ENCODE data around the gene TRPC3. TPM values are rescaled to one million over a fixed set of nuclear protein-coding genes. Genes with fewer than 3 reads are reported as not detected.
"Not testable (repeated sequence)": the region's sequence is repeated elsewhere in the genome, so short reads cannot be mapped to it uniquely, and the experiment has no call there.

The TRPC3 gene
- total RNA-seq, 1 donor: under 0.01 TPM

DNA sequence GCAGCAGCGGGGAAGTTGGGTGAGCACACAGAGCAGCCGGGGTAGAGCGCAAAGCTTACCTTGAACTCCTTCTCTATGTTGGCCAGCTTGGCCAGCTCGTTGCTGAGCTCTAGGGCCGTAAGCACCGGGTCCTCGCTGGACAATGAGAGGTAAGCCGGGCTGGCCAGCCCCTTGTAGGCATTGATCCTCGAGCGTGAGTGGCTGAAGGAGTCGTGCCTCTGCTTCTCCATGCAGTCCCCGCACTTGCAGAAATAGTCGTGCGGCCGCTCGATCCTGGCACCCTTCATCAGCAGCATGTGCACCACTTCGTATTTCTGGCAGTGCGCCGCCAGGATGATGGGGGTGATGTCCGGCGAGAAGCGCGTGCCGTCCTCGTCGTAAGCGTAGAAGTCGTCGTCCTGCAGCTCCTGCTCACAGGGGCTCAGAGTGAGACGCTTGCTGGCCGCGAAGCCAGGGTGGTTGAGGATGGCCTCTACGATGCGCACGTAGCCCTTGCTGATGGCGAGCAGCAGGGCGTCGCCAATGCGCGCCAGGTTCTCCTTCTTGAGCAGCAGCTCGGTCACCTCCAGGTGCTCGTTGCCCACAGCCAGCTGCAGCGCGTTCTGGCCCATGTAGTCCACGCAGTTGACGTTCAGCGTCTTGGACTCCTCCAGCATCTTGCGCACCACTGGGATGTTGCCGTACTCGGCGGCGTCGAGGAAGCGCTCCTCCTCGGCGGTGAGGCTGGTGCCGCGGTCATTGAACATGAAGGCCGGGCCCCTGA lies 19.5 kb downstream of the TRPC3 start:
- no peaks in the 10 kb centered on the region for H3K9me3 ChIP-seq (ENCODE audit: low read depth, low read length)
- no peak overlapping the region for H3K4me2 ChIP-seq (ENCODE audit: insufficient read depth, low read length)
- H4K20me1 ChIP-seq (ENCODE audit: insufficient read depth, low read length): no peaks in the 10 kb centered on the region
- H3K27ac ChIP-seq (ENCODE audit: low read depth, low read length): no peak overlapping the region
- peaks cover 11% of the 10 kb centered on the region for H3K27me3 ChIP-seq (ENCODE audit: insufficient read depth, low read length)
- no peak overlapping the region for H3K4me3 ChIP-seq (ENCODE audit: insufficient read depth, low read length)
- no peaks in the 10 kb centered on the region for H3K36me3 ChIP-seq (ENCODE audit: insufficient read depth, low read length)
- H2AFZ ChIP-seq (ENCODE audit: low read length): no peak overlapping the region
- H3K79me2 ChIP-seq (ENCODE audit: insufficient read depth, low read length): no peaks in the 10 kb centered on the region
- TF ChIP-seq, protein P1, sequence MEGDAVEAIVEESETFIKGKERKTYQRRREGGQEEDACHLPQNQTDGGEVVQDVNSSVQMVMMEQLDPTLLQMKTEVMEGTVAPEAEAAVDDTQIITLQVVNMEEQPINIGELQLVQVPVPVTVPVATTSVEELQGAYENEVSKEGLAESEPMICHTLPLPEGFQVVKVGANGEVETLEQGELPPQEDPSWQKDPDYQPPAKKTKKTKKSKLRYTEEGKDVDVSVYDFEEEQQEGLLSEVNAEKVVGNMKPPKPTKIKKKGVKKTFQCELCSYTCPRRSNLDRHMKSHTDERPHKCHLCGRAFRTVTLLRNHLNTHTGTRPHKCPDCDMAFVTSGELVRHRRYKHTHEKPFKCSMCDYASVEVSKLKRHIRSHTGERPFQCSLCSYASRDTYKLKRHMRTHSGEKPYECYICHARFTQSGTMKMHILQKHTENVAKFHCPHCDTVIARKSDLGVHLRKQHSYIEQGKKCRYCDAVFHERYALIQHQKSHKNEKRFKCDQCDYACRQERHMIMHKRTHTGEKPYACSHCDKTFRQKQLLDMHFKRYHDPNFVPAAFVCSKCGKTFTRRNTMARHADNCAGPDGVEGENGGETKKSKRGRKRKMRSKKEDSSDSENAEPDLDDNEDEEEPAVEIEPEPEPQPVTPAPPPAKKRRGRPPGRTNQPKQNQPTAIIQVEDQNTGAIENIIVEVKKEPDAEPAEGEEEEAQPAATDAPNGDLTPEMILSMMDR (IDR thresholded peaks at IDR 0.05; ENCODE audit: extremely low read depth, low read depth, low read length): no peak
- H3K4me1 ChIP-seq (ENCODE audit: insufficient read depth, low read length): no peaks in the 10 kb centered on the region
- no peak for DNase-seq (ENCODE audit: insufficient read length, low spot score, missing footprints)

GRCh38 chr4:121930304-121930703 lies 21.6 kb downstream of the TRPC3 start:
- Histone ChIP-seq H3K36me3 (ENCODE audit: insufficient read depth, low read length) (no peaks in the 10 kb centered on the region), H4K20me1 (ENCODE audit: insufficient read depth, low read length) (no peaks in the 10 kb centered on the region), H3K4me3 (ENCODE audit: insufficient read depth, low read length) (no peak overlapping the region), H3K4me2 (ENCODE audit: insufficient read depth, low read length) (no peak overlapping the region), H3K4me1 (ENCODE audit: insufficient read depth, low read length) (no peaks in the 10 kb centered on the region), H3K27me3 (ENCODE audit: insufficient read depth, low read length) (peaks cover 5% of the 10 kb centered on the region), H3K9me3 (ENCODE audit: low read depth, low read length) (no peaks in the 10 kb centered on the region), H3K27ac (ENCODE audit: low read depth, low read length) (no peak overlapping the region), H3K79me2 (ENCODE audit: insufficient read depth, low read length) (no peaks in the 10 kb centered on the region), H2AFZ (ENCODE audit: low read length) (no peak overlapping the region)
- TF ChIP-seq, protein P1 (IDR thresholded peaks at IDR 0.05; ENCODE audit: extremely low read depth, low read depth, low read length): no peak
- no peak for DNase-seq (ENCODE audit: insufficient read length, low spot score, missing footprints)

DNA sequence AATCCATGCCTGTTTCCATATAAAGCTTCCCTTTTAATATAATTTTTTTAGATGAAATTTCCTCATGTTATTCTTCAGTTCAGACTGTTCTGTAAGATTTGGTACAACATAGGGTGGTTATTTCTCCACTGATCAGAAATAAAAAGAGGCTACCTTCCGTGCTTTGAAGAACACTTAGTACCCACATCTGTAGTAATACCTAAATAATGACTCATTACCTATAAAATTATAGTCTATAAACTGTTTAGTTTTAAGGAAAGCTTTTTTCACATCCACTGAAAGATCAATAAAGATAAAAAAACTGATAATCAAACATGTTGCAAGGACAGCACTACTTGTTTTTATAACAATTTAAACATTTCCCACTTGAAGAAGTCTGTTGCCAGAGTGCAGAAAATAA lies 23.9 kb downstream of the TRPC3 start:
- Histone ChIP-seq H3K4me2 (ENCODE audit: insufficient read depth, low read length) (no peak overlapping the region), H3K9me3 (ENCODE audit: low read depth, low read length) (no peaks in the 10 kb centered on the region), H3K4me1 (ENCODE audit: insufficient read depth, low read length) (no peaks in the 10 kb centered on the region), H3K4me3 (ENCODE audit: insufficient read depth, low read length) (no peak overlapping the region), H2AFZ (ENCODE audit: low read length) (no peak overlapping the region), H3K27ac (ENCODE audit: low read depth, low read length) (no peak overlapping the region), H3K79me2 (ENCODE audit: insufficient read depth, low read length) (no peaks in the 10 kb centered on the region), H4K20me1 (ENCODE audit: insufficient read depth, low read length) (no peaks in the 10 kb centered on the region), H3K36me3 (ENCODE audit: insufficient read depth, low read length) (no peaks in the 10 kb centered on the region), H3K27me3 (ENCODE audit: insufficient read depth, low read length) (peaks cover 5% of the 10 kb centered on the region)
- TF ChIP-seq, protein P1 (IDR thresholded peaks at IDR 0.05; ENCODE audit: extremely low read depth, low read depth, low read length): no peak
- DNase-seq (ENCODE audit: insufficient read length, low spot score, missing footprints): no peak

- H3K4me2 ChIP-seq (ENCODE audit: insufficient read depth, low read length); H3K36me3 ChIP-seq (ENCODE audit: insufficient read depth, low read length); H3K4me3 ChIP-seq (ENCODE audit: insufficient read depth, low read length); H3K27ac ChIP-seq (ENCODE audit: low read depth, low read length); H3K27me3 ChIP-seq (ENCODE audit: insufficient read depth, low read length); H2AFZ ChIP-seq (ENCODE audit: low read length); H3K79me2 ChIP-seq (ENCODE audit: insufficient read depth, low read length); H3K4me1 ChIP-seq (ENCODE audit: insufficient read depth, low read length); DNase-seq (ENCODE audit: insufficient read length, low spot score, missing footprints); H3K9me3 ChIP-seq (ENCODE audit: low read depth, low read length); H4K20me1 ChIP-seq (ENCODE audit: insufficient read depth, low read length): not testable (repeated sequence)
These were observed 25.4 kb downstream of the TRPC3 start for GRCh38 chr4:121926490-121926889.
